ENCODE data around the gene KCTD15.

GRCh38 chr19:33774751-33775150, 21.9 kb upstream of the KCTD15 start:
- no peak for TF ChIP-seq SIN3A (IDR thresholded peaks at IDR 0.05; ENCODE audit: borderline replicate concordance, insufficient read depth, low read length)
- TF ChIP-seq REST (IDR thresholded peaks at IDR 0.05; ENCODE audit: insufficient read depth in 1 of 2, low read depth in 2 of 2, low read length in 2 of 2), result no peak

All from PFSK-1 (cell line).